Measurements from ENCODE around the gene C3orf38. TPM values are rescaled to one million over a fixed set of nuclear protein-coding genes. Genes with fewer than 3 reads are reported as not detected.

The C3orf38 gene
- total RNA-seq, 2 experiments from 2014 or later = 31.3 to 34.0 TPM

- CTCF ChIA-PET = no interaction called here
- no peak for ATAC-seq
- Mint-ChIP-seq H3K27me3 (no peaks in the 10 kb centered on the region), H3K9me3 (ENCODE audit: low read depth) (no peaks in the 10 kb centered on the region), H3K36me3 (peaks cover 46% of the 10 kb centered on the region), H3K4me3 (no peak overlapping the region), H3K4me1 (peaks cover 13% of the 10 kb centered on the region), H3K27ac (no peak overlapping the region)
- no peak for DNase-seq
These were observed 11.9 kb upstream of the C3orf38 start for GRCh38 chr3:88137836-88138235.

GRCh38 chr3:88141458-88142083, 8.2 kb upstream of the C3orf38 start:
- Mint-ChIP-seq H3K4me3 (no peak overlapping the region), H3K36me3 (peaks cover 33% of the 10 kb centered on the region), H3K27me3 (no peaks in the 10 kb centered on the region), H3K4me1 (peaks cover 9% of the 10 kb centered on the region), H3K27ac (no peak overlapping the region), H3K9me3 (ENCODE audit: low read depth) (no peaks in the 10 kb centered on the region)
- DNase-seq (no peak), ATAC-seq (no peak)
- CTCF ChIA-PET = no interaction called here

- no peak for ATAC-seq
- Mint-ChIP-seq H3K27me3 (no peaks in the 10 kb centered on the region), H3K9me3 (ENCODE audit: low read depth) (no peaks in the 10 kb centered on the region), H3K27ac (peak overlapping the region; percentile 52), H3K4me1 (peaks cover 15% of the 10 kb centered on the region), H3K36me3 (peaks cover 35% of the 10 kb centered on the region), H3K4me3 (no peak overlapping the region)
- CTCF ChIA-PET = no interaction called here
- no peak for DNase-seq
These were observed 7.6 kb upstream of the C3orf38 start for GRCh38 chr3:88142094-88142624.

GRCh38 chr3:88147261-88147660, 2.5 kb upstream of the C3orf38 start:
- DNase-seq = no peak
- Mint-ChIP-seq H3K36me3 (peaks cover 15% of the 10 kb centered on the region), H3K4me1 (peaks cover 31% of the 10 kb centered on the region), H3K27ac (no peak overlapping the region), H3K4me3 (no peak overlapping the region), H3K27me3 (no peaks in the 10 kb centered on the region), H3K9me3 (ENCODE audit: low read depth) (no peaks in the 10 kb centered on the region)
- CTCF ChIA-PET = no interaction called here
- ATAC-seq = no peak

- DNase-seq = no peak
- CTCF ChIA-PET = interaction anchor here (0.6 to 3.7 kb wide), 5 partner anchors 19 to 90 kb away, joined by 3 to 18 read pairs (median 3); partner anchors contain the start of genes CGGBP1 and ZNF654
These were observed 1.1 kb upstream of the C3orf38 start for GRCh38 chr3:88148651-88149050.

GRCh38 chr3:88149101-88149508, 654 bp upstream of the C3orf38 start:
- CTCF ChIA-PET = interaction anchor here (0.6 to 3.7 kb wide), 7 partner anchors 19 to 120 kb away, joined by 3 to 18 read pairs (median 4); partner anchors contain the start of genes CGGBP1 and ZNF654
- Mint-ChIP-seq H3K27ac (peak overlapping the region; percentile 97), H3K4me3 (peak overlapping the region; percentile 97), H3K4me1 (peaks cover 37% of the 10 kb centered on the region), H3K36me3 (peaks cover 17% of the 10 kb centered on the region), H3K27me3 (no peaks in the 10 kb centered on the region), H3K9me3 (ENCODE audit: low read depth) (no peaks in the 10 kb centered on the region)
- ATAC-seq (peak; percentile 29), DNase-seq (no peak)

More at GRCh38 chr3:88148651-88149050, 1.1 kb upstream of the C3orf38 start:
- ATAC-seq = no peak
- H3K27ac Mint-ChIP-seq = peak overlapping the region; percentile 97
- H3K9me3 Mint-ChIP-seq (ENCODE audit: low read depth) = no peaks in the 10 kb centered on the region
- H3K27me3 Mint-ChIP-seq = no peaks in the 10 kb centered on the region
- peak overlapping the region; percentile 97 for H3K4me3 Mint-ChIP-seq
- H3K4me1 Mint-ChIP-seq = peaks cover 37% of the 10 kb centered on the region
- peaks cover 17% of the 10 kb centered on the region for H3K36me3 Mint-ChIP-seq

GRCh38 chr3:88150371-88150770, 612 bp downstream of the C3orf38 start:
- Mint-ChIP-seq H3K9me3 (ENCODE audit: low read depth) (no peaks in the 10 kb centered on the region), H3K4me1 (peaks cover 40% of the 10 kb centered on the region), H3K4me3 (peak overlapping the region; percentile 97), H3K27me3 (no peaks in the 10 kb centered on the region), H3K36me3 (peaks cover 23% of the 10 kb centered on the region), H3K27ac (peak overlapping the region; percentile 98)
- peak; percentile 53 for DNase-seq
- CTCF ChIA-PET = interaction anchor here (1.4 to 3.7 kb wide), 3 partner anchors 92 to 121 kb away, joined by 4 to 18 read pairs (median 8); partner anchors contain the start of genes CGGBP1 and ZNF654
- no peak for ATAC-seq

- Mint-ChIP-seq H3K9me3 (ENCODE audit: low read depth) (no peaks in the 10 kb centered on the region), H3K4me1 (peaks cover 43% of the 10 kb centered on the region), H3K27ac (peak overlapping the region; percentile 98), H3K4me3 (peak overlapping the region; percentile 97), H3K27me3 (no peaks in the 10 kb centered on the region), H3K36me3 (peaks cover 26% of the 10 kb centered on the region)
- CTCF ChIA-PET = interaction anchor here (1.4 to 3.7 kb wide), 3 partner anchors 29 to 119 kb away, joined by 3 to 18 read pairs (median 8); partner anchors contain the start of genes CGGBP1 and ZNF654
- ATAC-seq = no peak
- DNase-seq = no peak
These were observed 1.0 kb downstream of the C3orf38 start for GRCh38 chr3:88150806-88151205.

- Mint-ChIP-seq H3K4me1 (peaks cover 46% of the 10 kb centered on the region), H3K27ac (peak overlapping the region; percentile 59)
These were observed 1.6 kb downstream of the C3orf38 start for GRCh38 chr3:88151358-88151757.

GRCh38 chr3:88152841-88153240, 3.1 kb downstream of the C3orf38 start:
- no peak overlapping the region for H3K4me3 Mint-ChIP-seq
- DNase-seq = no peak
- no peak for ATAC-seq
- H3K9me3 Mint-ChIP-seq (ENCODE audit: low read depth) = no peaks in the 10 kb centered on the region
- no peak overlapping the region for H3K27ac Mint-ChIP-seq
- H3K36me3 Mint-ChIP-seq = peaks cover 36% of the 10 kb centered on the region
- no peaks in the 10 kb centered on the region for H3K27me3 Mint-ChIP-seq
- CTCF ChIA-PET = interaction anchor here (1.1 kb wide), 1 partner anchor 27 kb away, joined by 3 read pairs; no protein-coding TSS in a partner anchor
- peaks cover 42% of the 10 kb centered on the region for H3K4me1 Mint-ChIP-seq

More at GRCh38 chr3:88151358-88151757, 1.6 kb downstream of the C3orf38 start:
- Mint-ChIP-seq H3K27me3 (no peaks in the 10 kb centered on the region), H3K4me3 (peak overlapping the region; percentile 97), H3K9me3 (ENCODE audit: low read depth) (no peaks in the 10 kb centered on the region), H3K36me3 (peaks cover 32% of the 10 kb centered on the region)
- no peak for ATAC-seq
- no peak for DNase-seq
- CTCF ChIA-PET = interaction anchor here (1.3 to 3.7 kb wide), 3 partner anchors 29 to 93 kb away, joined by 3 to 18 read pairs (median 3); partner anchors contain the start of genes CGGBP1 and ZNF654

GRCh38 chr3:88166419-88166971, 16.7 kb downstream of the C3orf38 start:
- ATAC-seq = no peak
- Mint-ChIP-seq H3K36me3 (peaks cover 28% of the 10 kb centered on the region), H3K4me3 (no peak overlapping the region)

GRCh38 chr3:88167173-88167572, 17.4 kb downstream of the C3orf38 start:
- Mint-ChIP-seq H3K4me3 (no peak overlapping the region), H3K9me3 (ENCODE audit: low read depth) (no peaks in the 10 kb centered on the region), H3K4me1 (peaks cover 2% of the 10 kb centered on the region), H3K27ac (no peak overlapping the region), H3K36me3 (peaks cover 24% of the 10 kb centered on the region), H3K27me3 (no peaks in the 10 kb centered on the region)
- DNase-seq = no peak
- no peak for ATAC-seq
- CTCF ChIA-PET = interaction anchor here (0.7 kb wide), 1 partner anchor 1022 kb away, joined by 3 read pairs; no protein-coding TSS in a partner anchor

More at GRCh38 chr3:88166419-88166971, 16.7 kb downstream of the C3orf38 start:
- no peak overlapping the region for H3K27ac Mint-ChIP-seq
- CTCF ChIA-PET = no interaction called here
- peaks cover 2% of the 10 kb centered on the region for H3K4me1 Mint-ChIP-seq
- no peaks in the 10 kb centered on the region for H3K27me3 Mint-ChIP-seq
- H3K9me3 Mint-ChIP-seq (ENCODE audit: low read depth) = no peaks in the 10 kb centered on the region
- DNase-seq = no peak

GRCh38 chr3:88167704-88168103, 17.9 kb downstream of the C3orf38 start:
- CTCF ChIA-PET = interaction anchor here (0.7 kb wide), 1 partner anchor 1022 kb away, joined by 3 read pairs; no protein-coding TSS in a partner anchor
- no peak overlapping the region for H3K4me3 Mint-ChIP-seq
- no peak for ATAC-seq

More at GRCh38 chr3:88167704-88168103, 17.9 kb downstream of the C3orf38 start:
- no peak overlapping the region for H3K27ac Mint-ChIP-seq
- H3K4me1 Mint-ChIP-seq = peaks cover 2% of the 10 kb centered on the region
- H3K9me3 Mint-ChIP-seq (ENCODE audit: low read depth) = no peaks in the 10 kb centered on the region
- DNase-seq = no peak
- H3K36me3 Mint-ChIP-seq = peaks cover 21% of the 10 kb centered on the region
- H3K27me3 Mint-ChIP-seq = no peaks in the 10 kb centered on the region
